Measurements from ENCODE around the gene SULT1A2.

DNA sequence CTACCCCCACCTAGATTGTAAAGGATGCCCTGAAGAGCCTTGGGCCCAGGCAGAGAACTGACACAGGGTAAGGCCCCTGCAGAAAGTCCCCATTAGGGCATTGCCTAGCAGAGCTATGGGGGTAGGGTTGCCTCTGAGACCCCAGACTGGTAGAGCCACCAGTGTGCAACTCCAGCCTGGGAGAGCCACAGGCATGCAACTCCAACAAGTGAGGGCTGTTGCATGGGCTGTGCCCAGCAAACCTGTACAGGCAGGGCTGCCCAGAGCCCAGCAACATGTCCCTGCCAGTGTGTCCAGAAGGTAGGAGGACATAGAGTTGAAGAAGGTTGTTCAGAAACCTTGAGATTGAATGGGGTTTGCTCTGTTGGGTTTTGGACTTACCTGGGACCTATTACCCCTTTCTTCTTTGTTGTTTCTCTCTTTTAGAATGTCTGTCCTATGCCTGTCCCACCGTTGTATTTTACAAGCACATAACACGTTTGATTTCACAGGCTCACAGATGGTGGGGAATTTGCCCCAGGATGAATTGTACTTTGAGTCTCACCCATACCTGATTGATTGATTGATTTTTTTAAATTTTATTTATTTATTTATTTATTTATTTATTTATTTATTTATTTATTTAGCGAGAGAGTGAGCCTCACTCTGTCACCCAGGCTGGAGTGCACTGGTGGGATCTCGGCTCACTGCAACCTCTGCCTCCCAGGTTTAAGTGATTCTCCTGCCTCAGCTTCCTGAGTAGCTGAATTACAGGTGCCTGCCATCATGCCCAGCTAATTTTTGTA is 26.7 kb downstream of the SULT1A2 start:
- TF ChIP-seq, protein P1, sequence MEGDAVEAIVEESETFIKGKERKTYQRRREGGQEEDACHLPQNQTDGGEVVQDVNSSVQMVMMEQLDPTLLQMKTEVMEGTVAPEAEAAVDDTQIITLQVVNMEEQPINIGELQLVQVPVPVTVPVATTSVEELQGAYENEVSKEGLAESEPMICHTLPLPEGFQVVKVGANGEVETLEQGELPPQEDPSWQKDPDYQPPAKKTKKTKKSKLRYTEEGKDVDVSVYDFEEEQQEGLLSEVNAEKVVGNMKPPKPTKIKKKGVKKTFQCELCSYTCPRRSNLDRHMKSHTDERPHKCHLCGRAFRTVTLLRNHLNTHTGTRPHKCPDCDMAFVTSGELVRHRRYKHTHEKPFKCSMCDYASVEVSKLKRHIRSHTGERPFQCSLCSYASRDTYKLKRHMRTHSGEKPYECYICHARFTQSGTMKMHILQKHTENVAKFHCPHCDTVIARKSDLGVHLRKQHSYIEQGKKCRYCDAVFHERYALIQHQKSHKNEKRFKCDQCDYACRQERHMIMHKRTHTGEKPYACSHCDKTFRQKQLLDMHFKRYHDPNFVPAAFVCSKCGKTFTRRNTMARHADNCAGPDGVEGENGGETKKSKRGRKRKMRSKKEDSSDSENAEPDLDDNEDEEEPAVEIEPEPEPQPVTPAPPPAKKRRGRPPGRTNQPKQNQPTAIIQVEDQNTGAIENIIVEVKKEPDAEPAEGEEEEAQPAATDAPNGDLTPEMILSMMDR (IDR thresholded peaks at IDR 0.05) = no peak
- no peak for TF ChIP-seq POLR2A (IDR thresholded peaks at IDR 0.05)

Data from body of pancreas (tissue), 4 donors.